ENCODE results near the gene SMTNL1.
A peak's percentile ranks its signal among the peaks of the same experiment; 100 is the strongest.

DNA sequence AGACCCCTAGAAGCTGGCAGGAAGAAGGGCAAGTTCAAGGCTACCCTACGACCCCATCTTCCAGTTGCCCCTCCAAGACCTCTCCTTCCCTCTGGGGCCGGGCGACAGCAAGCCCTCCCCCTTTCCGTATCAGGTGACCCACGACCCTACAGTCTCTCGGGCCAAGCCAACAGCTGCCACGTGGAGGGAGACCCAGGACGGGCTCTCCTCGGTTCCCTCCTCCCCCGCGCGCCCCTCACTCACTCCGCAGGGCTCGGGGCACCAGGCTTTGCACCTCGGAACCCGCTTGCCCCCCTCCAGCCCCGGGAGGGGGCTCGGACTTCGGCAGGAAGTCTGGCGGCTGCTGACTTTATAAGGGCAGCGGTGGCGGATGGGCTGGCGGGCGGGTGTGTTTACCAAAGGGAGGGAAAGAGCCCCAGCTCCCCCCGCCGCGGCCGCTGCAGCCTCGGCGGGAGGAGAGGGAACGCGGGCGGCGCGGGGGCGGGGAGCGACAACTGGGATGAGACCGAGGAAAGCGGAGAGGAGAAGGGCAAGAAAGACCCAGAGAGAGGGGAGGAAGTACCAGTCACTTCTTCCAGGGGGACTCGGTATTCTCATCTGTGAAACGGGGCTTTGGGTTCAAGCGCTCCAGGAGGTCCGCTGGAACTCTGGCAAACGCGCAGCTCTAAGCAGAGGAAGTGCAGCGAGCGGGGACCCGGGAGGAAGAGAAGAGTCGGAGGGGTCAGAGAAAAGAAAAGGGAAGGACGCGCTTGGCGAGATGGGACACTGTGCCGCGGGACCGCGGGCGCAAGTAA, 22.7 kb upstream of the SMTNL1 start:
- TF ChIP-seq POLR2A (IDR thresholded peaks at IDR 0.05; ENCODE audit: low read length) (peak; percentile 3), GATA1 (IDR thresholded peaks at IDR 0.05; ENCODE audit: low read depth, low read length) (no peak)

All from erythroblast (primary cell).